Ramos (cell line): Measurements from ENCODE around the gene NBPF12.
"Not testable (repeated sequence)": the region's sequence is repeated elsewhere in the genome, so short reads cannot be mapped to it uniquely, and the experiment has no call there.

ENCODE experiments used
- in situ Hi-C: fragments of 300-500 bp; cut with MboI; formaldehyde crosslinking; loops from one replicate; pipeline ENCODE4 v1.14.3; 2022; ENCODE audit warnings: low sequenced_read_pairs; ENCODE audit not compliant: unreplicated experiment

Gene NBPF12

DNA sequence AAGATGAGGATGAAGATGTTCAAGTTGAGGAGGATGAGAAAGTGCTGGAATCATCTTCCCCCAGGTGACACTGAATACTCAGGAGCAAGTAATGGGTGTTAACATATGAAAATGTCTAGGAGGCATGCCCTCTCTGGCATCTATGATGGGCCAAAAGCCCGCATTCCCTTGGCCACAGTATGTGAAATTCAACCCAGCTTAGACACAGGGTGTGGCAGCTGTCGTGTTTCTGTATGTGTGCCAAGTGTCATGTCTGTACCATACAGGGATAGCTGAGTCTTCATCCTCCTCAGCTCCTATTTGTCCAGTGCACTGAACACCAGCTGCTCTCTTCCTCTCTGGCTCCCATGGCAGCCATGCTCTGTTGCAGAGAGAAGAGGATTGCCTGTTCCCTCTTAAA lies 32.5 kb downstream of the NBPF12 start:
- in situ Hi-C loops = not testable (repeated sequence)

DNA sequence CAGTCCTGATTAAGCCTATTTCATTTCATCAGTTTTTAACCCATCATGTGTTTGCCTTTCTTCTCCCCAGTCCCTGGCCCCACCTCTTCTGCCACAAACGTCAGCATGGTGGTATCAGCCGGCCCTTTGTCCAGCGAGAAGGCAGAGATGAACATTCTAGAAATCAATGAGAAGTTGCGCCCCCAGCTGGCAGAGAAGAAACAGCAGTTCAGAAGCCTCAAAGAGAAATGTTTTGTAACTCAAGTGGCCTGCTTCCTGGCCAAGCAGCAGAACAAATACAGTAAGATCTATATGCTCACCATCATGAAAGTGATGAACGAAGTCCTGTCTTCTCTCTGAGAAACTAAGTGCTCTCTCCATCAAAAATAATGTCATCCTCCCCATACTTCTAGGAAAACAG lies 34.6 kb downstream of the NBPF12 start:
- in situ Hi-C loops = not testable (repeated sequence)

DNA sequence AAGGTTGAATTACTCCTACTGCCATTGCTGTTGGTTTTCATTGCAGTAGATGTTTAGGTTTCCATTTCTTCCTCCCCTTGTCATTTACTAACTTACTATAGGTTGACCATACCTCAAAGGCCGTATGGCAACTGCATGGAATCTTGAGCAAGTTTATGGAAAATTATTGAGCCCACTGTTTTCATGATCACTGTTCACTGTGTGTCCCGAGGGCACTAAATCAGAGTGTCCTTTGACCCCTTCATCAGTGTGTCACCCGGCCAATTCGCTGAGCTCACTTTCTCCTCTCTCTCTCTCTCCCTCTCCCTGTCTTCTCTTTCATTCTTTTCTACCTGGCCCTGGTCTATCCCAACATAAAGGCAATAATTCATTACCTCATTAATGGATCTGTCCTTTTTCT lies 47.7 kb downstream of the NBPF12 start:
- in situ Hi-C loops = not testable (repeated sequence)

DNA sequence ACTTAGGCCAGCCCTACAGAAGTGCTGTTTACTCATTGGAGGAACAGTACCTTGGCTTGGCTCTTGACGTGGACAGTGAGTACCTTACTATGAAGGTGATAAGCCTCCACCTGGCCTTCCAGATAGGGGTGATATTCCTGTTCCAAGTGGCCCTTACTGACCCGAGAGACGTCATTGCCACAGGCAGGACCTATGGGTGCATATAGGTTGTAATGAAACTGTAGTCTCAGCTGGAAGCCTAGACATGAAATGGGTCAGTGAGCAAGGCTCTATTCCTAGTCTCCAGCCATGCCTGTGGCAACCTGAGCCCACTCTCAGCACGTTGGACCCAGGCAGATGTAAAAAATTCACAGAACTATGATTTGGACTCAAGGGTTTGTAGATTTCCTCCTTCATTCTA lies 48.3 kb downstream of the NBPF12 start:
- in situ Hi-C loops = not testable (repeated sequence)

DNA sequence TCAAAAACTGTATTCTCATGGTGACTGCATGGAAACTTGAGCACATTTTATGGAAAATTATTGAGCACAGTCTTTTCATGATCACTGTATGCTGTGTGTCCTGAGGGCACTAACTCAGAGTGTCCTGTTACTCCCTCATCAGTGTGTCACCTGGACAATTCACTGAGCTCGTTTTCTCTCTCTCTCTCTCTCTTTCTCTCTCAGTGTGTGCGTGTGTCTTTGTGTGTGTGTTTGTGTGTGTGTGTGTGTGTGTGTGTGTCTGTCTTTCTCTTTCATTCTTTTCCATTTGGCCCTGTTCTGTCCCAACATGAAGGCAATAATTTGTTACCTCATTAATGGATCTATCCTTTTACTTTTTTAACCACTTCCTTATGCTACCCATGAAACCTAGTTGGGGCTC lies 49.4 kb downstream of the NBPF12 start:
- in situ Hi-C loops = not testable (repeated sequence)

DNA sequence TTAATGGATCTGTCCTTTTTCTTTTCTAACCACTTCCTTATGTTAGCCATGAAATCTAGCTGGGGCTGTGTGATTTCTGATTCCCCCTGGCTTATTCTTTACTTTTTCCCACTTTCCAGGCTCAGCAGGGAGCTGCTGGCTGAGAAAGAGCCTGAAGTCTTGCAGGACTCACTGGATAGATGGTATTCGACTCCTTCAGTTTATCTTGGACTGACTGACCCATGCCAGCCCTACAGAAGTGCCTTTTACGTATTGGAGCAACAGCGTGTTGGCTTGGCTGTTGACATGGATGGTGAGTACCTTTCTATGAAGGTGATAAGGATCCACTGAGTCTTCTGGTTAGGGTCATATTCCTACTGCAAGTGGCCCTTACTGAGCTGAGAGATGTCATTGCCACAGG lies 51.3 kb downstream of the NBPF12 start:
- in situ Hi-C loops = not testable (repeated sequence)

DNA sequence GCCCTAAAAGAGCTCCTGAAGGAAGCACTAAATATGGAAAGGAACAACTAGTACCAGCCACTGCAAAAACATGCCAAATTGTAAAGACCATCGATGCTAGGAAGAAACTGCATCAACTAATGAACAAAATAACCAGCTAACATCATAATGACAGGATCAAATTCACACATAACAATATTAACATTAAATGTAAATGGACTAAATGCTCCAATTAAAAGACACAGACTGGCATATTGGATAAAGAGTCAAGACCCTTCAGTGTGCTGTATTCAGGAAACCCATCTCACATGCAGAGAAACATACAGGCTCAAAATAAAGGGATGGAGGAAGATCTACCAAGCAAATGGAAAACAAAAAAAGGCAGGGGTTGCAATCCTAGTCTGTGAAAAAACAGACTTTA lies 70.4 kb downstream of the NBPF12 start:
- in situ Hi-C loops = not testable (repeated sequence)

DNA sequence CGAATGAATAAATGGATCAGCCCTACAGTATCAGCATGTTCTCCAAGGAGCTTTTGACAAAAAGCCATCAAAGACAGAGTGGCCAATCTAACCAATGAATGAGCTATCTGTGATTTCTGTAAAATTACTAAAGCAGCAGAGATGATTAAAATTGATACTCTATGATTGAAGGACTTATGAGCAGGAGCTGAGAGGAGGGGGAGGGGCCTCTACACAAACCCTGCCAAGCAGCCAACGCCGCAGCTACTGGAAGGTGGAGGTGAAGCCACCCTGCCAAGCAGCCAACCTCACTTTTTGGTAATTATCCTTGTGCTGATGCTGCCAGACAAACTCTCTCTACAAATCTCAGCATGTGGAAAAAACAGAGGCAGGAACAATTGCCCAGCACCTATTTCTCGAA lies 88.9 kb downstream of the NBPF12 start:
- in situ Hi-C loops = not testable (repeated sequence)

DNA sequence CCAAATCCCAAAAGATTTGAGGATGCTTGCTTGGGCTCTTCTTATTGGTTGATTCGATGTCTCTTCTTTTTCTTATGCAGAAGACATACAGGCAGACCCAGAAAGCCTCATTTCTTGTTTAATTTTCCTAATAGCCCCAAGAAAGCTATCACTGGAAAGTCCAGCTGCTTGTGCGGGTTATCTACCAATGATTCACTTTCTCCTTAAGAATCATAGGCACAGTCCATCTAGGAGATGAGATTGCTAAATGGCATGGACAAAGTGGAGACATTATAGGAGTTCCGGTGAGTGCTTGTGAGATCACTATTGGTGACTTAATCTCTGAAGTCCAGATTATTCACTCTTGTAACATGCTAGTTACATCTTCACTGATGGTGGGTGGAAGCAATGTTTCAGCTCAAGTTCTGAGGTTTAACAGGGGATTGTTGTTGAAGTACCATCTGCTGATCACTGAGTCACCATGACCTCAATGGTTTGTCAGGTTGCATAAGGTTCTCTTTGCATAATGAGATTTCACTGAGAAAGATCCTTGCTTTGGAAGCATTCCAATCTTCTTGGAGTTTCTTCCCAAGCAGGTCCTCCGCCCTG lies 92.0 kb downstream of the NBPF12 start:
- in situ Hi-C loops = not testable (repeated sequence)

DNA sequence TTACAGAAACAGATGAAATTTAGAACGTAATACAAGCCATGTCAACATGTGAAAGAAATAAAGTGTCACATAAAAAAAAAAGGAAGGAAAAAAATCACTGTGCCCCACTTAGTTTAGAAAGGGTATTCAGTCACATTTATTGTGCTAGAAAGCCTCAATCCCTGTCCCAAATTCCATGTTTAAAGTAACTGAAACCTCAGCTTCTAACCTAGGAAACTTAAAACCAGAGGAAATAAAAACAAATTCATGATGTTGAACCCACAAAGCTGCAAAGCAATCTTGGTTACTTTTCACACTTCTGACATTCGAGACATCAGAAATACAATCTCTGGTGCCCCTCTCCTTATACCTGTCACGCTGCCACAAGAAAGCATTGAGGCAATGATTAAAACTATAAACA lies 101.8 kb downstream of the NBPF12 start:
- in situ Hi-C loops = no loop called here

DNA sequence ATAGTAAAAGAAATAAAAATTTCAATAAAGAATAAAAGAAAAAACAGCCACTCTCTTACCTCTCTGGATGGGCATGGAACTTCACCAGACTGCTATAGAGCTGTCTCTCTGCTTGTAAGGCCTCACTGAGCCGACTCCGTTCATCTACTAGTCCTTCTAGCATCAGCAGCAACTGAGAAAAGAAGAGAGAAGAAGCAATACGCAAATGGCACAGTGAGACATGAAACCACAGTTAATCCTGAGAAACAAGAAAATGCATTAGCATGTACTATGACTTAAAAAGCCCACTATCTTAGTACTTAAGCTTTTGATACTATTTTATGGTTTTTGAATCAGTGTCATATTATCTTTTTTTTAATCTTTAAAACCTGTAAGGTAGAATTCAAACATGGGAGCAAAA lies 104.8 kb downstream of the NBPF12 start:
- in situ Hi-C loops = not testable (repeated sequence)

DNA sequence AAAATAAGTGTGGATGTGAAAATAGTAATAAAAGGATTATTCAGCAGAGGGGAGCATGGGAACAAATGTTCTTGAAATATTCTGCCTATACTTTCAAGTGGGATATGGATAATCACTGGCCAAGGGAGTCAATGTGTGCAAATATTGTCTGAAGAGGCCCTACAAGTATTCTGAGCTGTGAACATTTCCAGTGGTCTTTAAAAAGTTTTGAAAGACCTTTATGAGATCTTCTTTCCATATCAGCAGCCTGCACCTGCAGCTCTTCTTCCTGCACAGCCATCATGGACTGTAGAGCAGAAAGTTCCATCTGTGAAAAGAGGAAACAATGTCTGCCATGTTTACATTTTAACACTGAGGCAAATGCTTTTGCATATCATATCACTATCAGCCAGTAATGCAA lies 106.4 kb downstream of the NBPF12 start:
- in situ Hi-C loops = not testable (repeated sequence)
